HG02759 (cell line): ENCODE results near the gene TEKTIP1.
A peak's percentile ranks its signal among the peaks of the same experiment; 100 is the strongest.
"Not testable (repeated sequence)": the region's sequence is repeated elsewhere in the genome, so short reads cannot be mapped to it uniquely, and the experiment has no call there.

Experiments
- ATAC-seq: cut with Tn5 transposase; IDR thresholded peaks from one replicate; pipeline ENCODE4 v1.9.1; 2021; ENCODE audit warnings: mild to moderate bottlenecking, moderate library complexity; ENCODE audit not compliant: unreplicated experiment

TEKTIP1 gene

DNA sequence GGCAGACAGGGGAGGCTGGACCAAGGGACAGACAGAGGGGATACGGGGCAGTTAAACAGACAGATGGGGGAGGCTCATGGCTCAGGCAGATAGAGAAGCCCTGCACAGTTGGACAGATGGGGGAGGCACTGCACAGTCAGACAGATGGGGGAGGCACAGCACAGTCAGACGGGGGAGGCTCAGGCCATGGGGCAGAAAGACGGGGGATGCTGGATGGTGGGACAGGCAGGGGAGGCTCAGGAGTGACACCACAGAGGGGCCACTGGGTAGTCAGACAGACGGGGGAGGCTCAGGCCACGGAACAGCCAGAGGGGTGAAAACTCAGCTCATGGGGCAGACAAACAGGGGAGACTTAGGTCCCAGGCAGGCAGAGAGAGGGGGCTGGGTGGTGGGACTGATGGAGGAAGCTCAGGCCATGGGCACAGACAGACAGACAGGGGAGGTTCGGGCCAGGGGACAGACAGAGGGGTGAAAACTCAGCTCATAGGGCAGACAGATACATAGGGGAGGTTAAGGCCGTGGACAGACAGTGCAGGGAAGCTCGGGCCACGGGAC lies 17.5 kb downstream of the TEKTIP1 start:
- ATAC-seq: no peak

DNA sequence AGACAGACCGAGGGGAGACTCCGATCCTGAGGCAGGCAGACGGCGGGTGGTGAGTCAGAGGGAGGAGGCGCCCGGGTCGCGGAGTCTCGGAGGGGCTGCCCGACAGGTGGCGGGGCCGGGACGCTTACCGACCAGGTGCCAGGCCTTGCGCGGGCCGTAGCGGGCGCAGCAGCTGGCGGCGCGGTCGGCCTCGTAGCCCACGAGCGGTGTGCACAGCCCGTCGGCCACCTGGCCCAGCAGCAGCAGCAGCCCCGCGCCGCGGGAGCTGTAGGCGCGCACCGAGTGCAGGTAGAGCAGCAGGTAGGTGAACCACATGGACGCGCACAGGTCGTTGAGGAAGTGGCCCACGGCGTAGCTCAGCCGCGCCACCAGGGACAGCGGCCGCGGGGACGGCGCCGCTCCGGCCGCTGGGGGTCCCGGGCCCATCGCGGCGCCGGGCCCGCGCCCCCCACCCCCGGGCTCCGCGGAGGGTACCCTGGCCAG lies 18.0 kb downstream of the TEKTIP1 start:
- peak; percentile 18 for ATAC-seq

DNA sequence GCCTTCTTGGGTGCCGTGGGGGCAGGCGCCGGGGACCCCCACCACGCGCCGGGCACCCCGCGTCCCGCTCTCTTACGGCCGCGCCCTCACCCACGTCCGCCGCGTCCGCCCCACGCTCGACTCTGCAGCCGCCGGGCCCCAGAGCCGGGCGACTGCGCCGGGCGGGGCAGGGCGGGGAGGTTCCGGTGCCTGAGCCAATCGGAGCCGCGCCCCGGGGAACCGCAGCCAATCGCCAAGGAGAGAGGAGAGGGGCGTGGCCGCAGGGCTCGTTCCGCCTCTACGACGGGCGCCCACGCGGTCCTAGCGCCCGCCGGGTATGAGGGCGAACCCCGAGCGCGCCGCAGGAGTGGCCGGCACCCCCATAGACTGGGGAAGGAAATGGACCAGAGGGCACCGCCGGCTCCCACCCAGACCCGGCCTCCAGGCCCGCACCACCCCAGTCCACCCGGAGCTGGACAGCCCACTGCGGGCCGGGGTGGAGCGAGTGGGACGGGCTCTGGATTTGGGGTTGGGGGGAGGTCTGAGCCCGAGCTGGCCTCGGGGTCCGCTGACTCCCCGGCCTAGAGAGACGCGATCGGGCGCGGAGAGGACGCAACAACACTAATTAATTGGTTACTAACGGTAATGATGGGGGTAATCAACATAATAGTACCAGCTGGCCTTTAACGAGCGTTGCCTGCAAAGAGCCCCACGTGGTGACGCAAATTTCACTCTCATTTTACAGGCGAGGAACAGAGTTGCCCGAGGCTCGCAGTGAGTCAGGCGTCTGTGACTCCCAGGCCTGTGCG lies 18.7 kb downstream of the TEKTIP1 start, which contains the start of gene MFSD12:
TSS of gene MFSD12 (minus strand) at position 126 of the 788 bp plus-strand sequence. CDS start 183 bp downstream, outside the sequence.
- ATAC-seq: peak; percentile 90

DNA sequence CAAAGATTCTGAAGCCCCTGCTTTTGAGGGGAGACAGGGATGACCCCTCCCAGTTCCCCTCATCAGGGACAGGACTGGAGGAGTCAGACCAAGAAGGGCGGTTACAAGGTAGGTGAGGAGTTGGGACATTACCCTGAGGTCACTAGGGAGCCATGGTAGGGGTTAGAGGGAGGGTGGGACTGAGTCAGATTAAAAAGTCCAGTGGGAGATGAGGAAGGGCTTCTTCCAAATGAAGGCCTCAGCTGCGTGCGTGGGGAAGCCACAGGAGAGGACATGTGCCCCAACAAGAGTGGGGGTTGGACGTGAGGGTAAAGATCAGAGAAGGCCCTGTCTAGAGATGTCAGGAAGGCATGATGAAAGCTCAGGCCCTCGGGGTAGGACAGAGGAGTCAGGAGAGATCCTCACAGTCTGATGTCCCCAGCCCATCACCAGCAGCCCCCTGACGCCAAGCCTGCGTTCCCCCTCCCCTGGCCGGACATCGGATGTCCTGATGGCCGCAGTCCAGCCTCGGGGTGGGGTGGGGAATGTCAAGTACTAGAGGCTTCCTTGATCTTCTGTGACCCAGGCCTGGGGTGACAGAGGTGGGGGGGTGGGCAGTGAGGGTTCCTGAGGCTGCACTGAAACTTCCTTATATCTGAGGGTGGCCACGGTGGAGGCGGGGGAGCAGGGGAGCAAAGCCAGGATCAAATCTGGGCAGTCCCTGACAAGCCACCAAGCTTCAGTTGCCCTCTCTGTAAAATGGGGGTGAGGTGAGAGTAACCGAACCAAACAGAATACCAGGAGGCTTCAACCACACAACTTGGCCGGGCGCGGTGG lies 24.9 kb downstream of the TEKTIP1 start:
- ATAC-seq: no peak

DNA sequence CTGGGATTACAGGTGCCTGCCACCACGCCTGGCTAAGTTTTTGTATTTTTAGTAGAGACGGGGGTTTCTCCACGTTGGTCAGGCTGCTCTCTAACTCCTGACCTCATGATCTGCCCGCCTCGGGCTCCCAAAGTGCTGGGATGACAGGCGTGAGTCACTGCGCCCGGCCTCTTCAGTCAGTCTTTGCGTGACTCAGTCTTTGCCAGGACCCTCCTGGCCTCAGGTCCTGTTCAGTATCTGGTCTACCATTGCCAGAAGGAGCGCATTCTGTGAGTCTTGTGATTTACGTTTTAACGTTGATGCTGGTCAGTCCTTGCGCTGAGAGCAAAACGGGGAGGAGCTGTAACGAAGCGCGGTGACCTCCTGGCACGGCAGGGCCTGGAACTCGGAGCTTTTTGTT lies 26.2 kb downstream of the TEKTIP1 start:
- ATAC-seq: no peak

DNA sequence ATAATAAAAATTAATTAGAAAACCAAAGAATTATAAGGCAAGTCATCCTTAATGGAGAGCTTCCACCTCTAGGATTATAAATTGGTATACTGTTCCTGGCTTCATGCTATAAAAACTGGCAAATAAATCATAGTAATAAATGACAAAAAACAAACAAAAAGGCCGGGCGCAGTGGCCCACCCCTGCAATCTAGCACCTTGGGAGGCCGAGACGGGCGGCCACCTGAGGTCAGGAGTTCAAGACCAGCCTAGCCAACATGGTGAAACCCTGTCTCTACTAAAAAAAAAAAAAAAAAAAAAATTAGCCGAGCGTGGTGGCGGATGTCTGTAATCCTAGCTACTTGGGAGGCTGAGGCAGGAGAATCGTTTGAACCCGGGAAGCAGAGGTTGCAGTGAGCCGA lies 31.1 kb downstream of the TEKTIP1 start:
- not testable (repeated sequence) for ATAC-seq

DNA sequence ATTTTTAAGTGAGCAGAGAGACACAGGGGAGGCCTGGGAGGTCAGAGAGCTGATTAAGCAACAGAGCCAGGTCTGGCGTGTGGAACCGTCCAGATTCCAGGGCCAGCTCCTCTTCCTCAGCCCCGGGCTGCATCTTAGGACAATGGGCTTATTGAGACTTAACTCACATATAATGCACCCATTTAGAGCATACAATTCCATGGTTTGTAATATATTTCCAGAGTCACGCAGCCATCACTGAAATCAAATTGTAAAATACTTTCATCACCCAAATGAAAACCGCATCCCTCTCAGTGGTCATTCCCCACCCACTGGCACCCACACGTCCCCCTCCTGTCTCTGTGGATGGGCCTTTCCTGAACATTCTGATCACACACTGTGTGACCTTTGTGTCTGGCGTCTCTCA lies 31.6 kb downstream of the TEKTIP1 start:
- ATAC-seq: no peak

DNA sequence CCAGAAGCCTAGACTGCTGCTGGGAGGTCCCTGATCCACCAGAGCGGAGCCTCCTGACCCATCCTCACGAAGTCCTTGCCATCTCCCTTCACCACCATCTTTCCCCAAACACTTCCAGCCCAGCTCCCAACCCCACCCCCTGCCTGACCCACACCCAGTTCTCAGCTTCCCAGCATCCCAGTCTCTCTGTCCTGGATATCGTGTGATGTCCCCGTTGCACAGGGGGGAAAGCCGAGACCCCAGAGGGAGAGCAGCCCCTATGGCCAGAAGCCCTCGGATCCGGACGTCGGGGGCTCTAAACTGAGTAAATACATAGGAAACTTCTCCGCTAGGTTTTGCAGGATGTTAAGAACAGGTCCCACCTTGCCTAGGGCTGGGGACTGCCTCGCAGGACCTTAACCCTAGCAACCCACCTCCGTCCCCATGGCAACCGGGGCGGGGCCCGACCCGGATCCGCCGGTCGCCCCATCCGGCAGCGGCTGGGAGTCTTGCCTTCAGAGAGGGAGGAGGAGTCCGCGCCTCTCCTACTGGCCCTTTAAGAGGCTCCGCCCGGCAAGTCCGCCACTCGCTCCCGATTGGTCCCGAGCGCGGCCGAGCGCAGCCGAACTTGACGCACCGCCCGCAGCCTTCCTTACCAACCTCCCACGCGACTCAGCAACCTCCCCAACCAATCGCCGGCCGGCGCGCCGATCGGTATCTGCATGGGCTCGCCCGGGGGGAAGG lies 33.3 kb downstream of the TEKTIP1 start:
- ATAC-seq: peak; percentile 90

DNA sequence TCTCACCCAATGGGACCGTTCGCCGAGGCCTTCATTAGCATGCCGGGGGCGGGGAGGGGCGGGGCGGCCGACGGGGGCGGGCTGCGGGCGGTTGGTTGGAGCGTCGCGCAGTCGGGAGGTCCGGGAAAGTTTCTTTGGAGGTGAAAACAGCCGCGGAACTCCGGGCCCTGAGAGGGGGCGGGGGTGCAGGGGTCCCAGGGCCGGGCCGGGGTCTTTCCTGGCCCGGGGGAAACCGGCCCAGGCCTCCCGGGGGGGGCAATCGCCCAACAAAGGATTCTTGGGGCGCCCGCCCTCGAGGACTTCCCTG lies 33.8 kb downstream of the TEKTIP1 start, which contains the start of gene HMG20B:
TSS of gene HMG20B (plus strand) at position 90 of the 307 bp plus-strand sequence. CDS start 366 bp downstream, outside the sequence.
- ATAC-seq: no peak

DNA sequence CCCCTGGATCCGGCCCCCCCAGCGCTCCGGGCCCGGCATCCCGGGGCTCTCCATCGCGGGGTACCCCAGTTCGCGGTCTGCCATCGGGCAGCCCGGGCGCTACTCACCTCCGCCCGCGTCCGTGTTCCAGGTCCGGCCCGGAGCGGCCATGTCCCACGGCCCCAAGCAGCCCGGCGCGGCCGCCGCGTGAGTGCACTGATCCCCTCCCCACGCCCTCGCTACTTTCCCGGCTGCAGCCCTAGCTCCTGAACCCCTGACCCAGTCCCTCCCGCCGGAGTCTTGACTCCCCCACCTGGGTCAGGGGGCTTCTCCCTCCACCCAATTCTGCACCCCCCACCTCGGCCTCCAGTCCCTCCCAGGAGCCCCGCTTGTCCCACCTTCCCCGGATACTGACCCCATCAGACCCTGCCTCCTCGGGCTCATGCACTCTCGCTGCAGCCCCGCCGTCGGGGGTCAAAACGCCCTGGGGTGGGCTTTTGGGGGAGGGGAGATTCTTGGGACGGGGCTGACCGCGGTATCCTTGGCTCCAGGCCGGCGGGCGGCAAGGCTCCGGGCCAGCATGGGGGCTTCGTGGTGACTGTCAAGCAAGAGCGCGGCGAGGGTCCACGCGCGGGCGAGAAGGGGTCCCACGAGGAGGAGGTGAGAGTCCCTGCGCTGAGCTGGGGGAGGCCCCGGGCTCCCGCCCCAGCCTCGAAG lies 34.3 kb downstream of the TEKTIP1 start:
- ATAC-seq: peak; percentile 13

DNA sequence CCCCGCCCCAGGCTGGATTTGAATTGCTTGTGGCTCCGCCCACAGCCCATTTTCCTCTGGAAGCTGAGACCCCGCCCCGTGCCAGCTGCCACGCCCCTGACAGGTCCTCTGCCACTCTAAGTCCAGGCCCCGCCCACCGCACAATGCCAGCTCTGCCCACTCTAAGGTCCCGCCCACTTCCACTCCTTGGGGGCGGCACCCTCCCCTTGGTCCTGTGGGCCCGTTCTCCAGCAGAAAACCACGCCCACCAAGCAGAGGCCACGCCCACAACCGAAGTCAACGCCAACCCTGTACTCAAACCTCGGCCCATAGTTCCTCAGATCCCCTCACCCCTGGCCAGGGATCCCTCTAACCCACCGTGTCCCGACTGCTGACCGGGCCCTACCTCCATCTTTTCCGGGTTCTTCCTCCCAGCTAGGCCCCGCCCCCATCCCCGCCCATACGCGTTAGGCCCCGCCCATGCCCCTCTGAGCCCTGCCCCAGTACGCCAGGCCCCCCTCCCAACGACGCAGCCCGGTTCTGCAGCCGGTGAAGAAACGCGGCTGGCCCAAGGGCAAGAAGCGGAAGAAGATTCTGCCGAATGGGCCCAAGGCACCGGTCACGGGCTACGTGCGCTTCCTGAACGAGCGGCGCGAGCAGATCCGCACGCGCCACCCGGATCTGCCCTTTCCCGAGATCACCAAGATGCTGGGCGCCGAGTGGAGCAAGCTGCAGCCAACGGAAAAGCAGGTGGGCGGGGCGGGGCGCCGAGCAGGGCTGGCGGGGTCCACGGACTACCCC lies 35.1 kb downstream of the TEKTIP1 start:
- no peak for ATAC-seq

DNA sequence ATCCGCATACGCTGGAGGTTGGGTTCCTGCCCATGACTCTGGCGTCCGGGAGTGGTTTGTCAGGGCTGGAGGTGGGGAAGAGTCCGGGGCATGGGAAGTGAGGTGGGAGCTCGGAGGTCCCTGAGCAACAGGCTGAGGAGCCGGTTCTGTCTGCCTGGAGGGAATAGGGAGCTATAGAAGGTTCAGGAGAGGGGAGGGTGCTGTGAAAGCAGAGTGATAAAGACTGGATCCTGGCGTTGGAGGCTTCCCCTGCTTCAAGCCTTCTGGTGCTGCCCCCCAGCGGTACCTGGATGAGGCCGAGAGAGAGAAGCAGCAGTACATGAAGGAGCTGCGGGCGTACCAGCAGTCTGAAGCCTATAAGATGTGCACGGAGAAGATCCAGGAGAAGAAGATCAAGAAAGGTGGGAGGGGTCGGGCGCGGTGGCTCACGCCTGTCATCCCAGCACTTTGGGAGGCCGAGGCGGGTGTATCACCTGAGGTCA lies 36.3 kb downstream of the TEKTIP1 start:
- ATAC-seq: no peak

DNA sequence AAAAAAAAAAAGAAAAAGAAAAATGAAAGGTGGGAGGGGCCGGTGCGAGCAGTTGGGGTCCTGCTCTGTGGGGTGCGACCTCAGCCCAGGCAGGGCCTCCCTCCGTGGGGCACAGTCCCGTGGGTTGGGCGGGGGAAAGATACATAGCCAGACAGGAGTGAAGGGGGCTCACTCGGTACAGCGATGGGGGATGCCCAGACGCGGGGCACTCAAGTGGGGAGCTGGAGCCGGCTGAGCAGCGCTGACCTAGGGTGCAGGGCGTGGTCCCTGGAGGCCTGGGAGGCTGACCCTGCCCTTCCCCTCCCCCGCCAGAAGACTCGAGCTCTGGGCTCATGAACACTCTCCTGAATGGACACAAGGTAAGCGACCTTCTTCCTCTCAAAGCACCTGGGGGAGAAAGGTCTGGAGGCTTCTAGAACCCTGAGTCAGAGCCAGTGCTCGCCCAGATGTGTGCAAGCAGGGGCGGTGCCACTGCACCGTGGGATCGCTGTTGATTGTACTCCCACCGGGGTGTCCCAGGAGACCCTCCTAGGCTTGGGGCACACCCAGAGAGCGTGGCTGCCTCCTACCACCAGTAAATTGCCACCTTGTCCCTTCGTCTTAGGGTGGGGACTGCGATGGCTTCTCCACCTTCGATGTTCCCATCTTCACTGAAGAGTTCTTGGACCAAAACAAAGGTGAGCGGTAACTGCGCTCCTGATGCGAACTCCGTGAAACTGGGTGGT lies 37.1 kb downstream of the TEKTIP1 start:
- no peak for ATAC-seq

DNA sequence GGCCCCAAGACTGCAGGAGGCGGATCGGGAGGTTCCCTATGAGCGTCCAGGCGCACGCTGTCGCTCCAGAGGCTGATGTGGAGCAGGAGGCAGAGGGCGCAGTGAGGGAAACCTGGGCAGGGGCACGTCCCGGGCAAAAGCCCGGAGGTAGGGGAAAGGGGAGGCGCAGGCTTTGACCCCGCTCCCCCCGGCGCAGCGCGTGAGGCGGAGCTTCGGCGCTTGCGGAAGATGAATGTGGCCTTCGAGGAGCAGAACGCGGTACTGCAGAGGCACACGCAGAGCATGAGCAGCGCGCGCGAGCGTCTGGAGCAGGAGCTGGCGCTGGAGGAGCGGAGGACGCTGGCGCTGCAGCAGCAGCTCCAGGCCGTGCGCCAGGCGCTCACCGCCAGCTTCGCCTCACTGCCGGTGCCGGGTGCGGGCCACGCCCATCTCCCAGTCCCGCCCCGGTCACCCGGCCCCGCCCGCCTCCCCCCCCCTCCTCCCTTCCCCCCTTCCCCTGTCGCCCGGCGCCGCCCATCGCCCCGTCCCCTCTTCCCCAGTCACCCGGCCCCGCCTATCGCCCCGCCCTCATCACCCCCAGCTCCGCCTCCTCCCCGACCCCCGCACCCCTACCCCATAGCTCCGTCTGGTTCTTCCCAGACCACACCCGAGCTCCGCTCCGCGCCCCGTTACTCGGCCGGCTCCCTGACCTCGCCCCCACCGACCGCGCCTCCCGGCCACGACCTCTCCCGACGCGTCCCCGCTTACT lies 37.9 kb downstream of the TEKTIP1 start:
- ATAC-seq: no peak

DNA sequence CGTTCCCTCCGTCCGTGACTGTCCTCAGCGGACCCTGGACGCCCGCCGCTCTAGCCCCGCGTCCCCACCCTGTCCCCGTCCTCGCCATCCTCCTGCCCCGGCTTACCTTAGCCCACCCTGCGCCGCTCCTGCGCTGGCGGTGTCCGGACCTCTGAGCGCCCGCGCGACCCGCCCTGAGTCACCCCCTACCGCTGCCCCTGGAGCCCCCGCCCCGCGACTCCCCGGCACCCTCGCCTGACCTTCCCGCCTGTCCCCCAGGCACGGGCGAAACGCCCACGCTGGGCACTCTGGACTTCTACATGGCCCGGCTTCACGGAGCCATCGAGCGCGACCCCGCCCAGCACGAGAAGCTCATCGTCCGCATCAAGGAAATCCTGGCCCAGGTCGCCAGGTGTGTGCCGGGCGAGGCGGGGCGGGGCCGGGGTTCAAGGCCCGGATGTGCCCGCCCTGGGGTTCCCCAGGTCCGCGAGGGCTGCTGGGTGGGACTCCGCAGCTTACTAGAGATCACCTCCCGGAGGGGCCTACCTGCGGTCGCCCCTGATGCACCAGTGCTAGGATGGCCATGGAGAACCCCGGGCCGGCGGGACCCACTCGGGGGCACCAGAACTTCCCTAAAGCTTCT lies 38.9 kb downstream of the TEKTIP1 start:
- ATAC-seq: no peak

DNA sequence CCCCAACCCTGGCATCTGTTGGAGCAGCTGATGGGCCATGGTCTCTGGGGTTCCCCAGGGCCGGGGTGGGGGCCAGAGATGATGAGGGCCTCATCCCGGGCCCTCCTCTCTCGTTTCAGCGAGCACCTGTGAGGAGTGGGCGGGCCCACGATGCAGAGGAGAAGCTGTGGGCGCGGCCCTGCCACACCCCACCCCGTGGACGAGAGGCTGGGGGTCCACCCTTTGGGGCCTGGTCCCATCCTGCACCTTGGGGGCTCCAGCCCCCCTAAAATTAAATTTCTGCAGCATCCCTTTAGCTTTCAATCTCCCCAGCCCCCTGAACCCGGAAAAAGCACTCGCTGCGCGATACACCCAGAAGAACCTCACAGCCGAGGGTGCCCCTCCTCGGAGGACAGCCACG lies 39.4 kb downstream of the TEKTIP1 start:
- ATAC-seq: no peak

DNA sequence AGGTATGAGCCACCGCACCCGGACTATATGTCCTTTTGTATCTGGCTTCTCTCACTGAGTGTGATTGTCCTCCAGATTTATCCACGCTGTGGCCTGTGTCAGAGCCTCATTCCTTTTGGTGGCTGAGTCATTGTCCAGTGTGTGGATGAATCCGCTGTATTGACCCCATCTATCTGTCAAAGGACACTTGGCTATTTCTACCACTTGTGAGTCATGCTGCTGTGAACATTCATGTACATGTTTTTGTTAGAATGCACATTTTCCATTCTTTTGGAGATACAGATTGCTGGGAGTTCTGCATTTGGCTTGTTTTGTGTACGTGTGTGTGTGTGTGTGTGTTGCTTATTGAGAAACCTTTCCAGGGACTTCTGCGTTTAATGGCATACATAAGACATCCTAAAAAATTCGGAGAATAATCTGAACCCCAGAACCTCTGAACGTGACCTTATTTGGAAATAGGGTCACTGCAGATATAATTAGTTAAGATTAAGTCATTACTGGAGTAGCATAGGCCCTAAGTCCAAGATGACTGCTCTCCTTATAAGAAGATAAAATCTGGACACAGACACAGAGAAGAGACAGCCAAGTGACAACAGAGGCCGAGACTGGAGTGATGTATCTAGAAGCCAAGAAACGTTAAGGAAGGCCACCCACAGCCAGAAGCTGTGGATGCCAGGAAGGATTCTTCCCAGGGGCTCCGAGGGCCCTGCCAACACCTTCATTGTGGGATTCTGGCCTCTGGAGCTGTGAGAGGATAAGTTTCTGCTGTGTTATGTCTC lies 41.4 kb downstream of the TEKTIP1 start:
- no peak for ATAC-seq
